Psoas muscle (tissue), 8 donors: ENCODE results near the gene NR3C1. TPM values are rescaled to one million over a fixed set of nuclear protein-coding genes. Genes with fewer than 3 reads are reported as not detected.
"Not testable (repeated sequence)": the region's sequence is repeated elsewhere in the genome, so short reads cannot be mapped to it uniquely, and the experiment has no call there.

Experiments
- ATAC-seq, 4 donors: fragments of 200-7000 bp; cut with Tn5 transposase; one replicate each; pipeline ENCODE4 v1.9.1; 2020; ENCODE audit warnings: moderate library complexity in 3 of 4, mild to moderate bottlenecking in 2 of 4
- DNase-seq, 2 donors: peaks; one replicate each; pipeline ENCODE4 v3.0.0-alpha.2; 2020
- H3K27ac ChIP-seq: fragments of 200-600 bp; one replicate; pipeline ENCODE4 v1.8.0; 2022
- H3K27me3 ChIP-seq, 3 donors: fragments of 200-600 bp in 1 of 3; one replicate each; pipeline versions ENCODE4 v1.6.1 to v1.8.0; 2013 to 2022; ENCODE audit warnings: low read length in 2 of 3, mild to moderate bottlenecking in 2 of 3, moderate library complexity in 1 of 3; ENCODE audit not compliant: insufficient read depth in 3 of 3
- H3K36me3 ChIP-seq, 2 donors: fragments of 200-600 bp in 1 of 2; one replicate each; pipeline versions ENCODE4 v1.6.1 to v1.8.0; 2013 to 2022; ENCODE audit warnings: low read depth in 1 of 2, mild to moderate bottlenecking in 1 of 2, moderate library complexity in 1 of 2; ENCODE audit not compliant: insufficient read depth in 1 of 2
- H3K4me1 ChIP-seq: fragments of 200-600 bp; one replicate; pipeline ENCODE4 v1.8.0; 2022
- H3K4me3 ChIP-seq: fragments of 200-600 bp; one replicate; pipeline ENCODE4 v1.8.0; 2022; ENCODE audit warnings: mild to moderate bottlenecking
- H3K9me3 ChIP-seq: fragments of 200-600 bp; one replicate; pipeline ENCODE4 v1.8.0; 2022
- CTCF ChIP-seq: fragments of 200-600 bp; IDR thresholded peaks from one replicate; pipeline ENCODE4 v1.8.0; 2022; ENCODE audit warnings: antibody characterized with exemption
- WGBS, 3 donors: extraction: QIAGEN DNeasy Blood & Tissue Kit; methylation state at CpG; one replicate each; pipeline versions ENCODE4 v1.1.6 to v1.1.7; 2013; 5-methylcytosine and 5-hydroxymethylcytosine counted together
- intact Hi-C, 2 donors: fragments of 100-400 bp; cut with DNase I; formaldehyde crosslinking; loops; one replicate each; pipeline versions ENCODE4 v1.11.0 to v1.14.2; 2022
- polyA plus RNA-seq, 3 donors: library from polyadenylated mRNA; stranded (reverse); fragments of 200-250 nt; gene quantifications; one replicate each; pipeline ENCODE4 v1.2.3, GENCODE V29; 2013
- total RNA-seq, 4 donors: library from RNA; stranded (reverse); fragmentation: NEBNext Ultra II Directional in 2 of 4; extraction: Animal tissue kit (Norgen Biotek cat#: 25700) in 2 of 4; gene quantifications; one replicate each; pipeline versions ENCODE4 v1.2.1 to v1.2.4, GENCODE V29; 2021 to 2023
- donor health status: healthy with polysubstance abuse.
- donor health status: DM: no; HTN: no; CAD: no; lungs with moderate emphysema.
- donor health status: Bipolar disorder and iron deficiency.
- donor health status: healthy.
- donor health status: DM: yes; HTN: yes; CAD: no.
- donor health status: DM: no; HTN: no; CAD: no.
- donor health status: DM: no; HTN: no; CAD: no.
- donor health status: DM: yes; HTN: yes; CAD: no.

The NR3C1 gene
- total and polyA plus RNA-seq, 7 donors, result 16.5 to 89.7 (median 55.8) TPM

- H3K4me3 ChIP-seq, result no peak overlapping the region
- DNase-seq (no peak), ATAC-seq (no peak)
- H3K27ac ChIP-seq, result peak overlapping the region; percentile 23
- peaks cover 64% of the 10 kb centered on the region for H3K4me1 ChIP-seq
- WGBS, 3 donors, result 51 to 70% (median 55%) methylated on average over 6 of the region's 6 CpGs
- no peak for TF ChIP-seq CTCF
- intact Hi-C loops, result no loop called here
- no peaks in the 10 kb centered on the region for H3K27me3 ChIP-seq
- no peaks in the 10 kb centered on the region for H3K36me3 ChIP-seq
- no peaks in the 10 kb centered on the region for H3K9me3 ChIP-seq
These were observed 67.0 kb downstream of the NR3C1 start for GRCh38 chr5:143336485-143336884.

- 63 to 89% (median 68%) methylated on average over 3 of the region's 3 CpGs for WGBS, 3 donors
- no peak for TF ChIP-seq CTCF
- intact Hi-C loops, result no loop called here
These were observed 68.6 kb downstream of the NR3C1 start for GRCh38 chr5:143334903-143335302.

GRCh38 chr5:143334380-143334779, 69.1 kb downstream of the NR3C1 start:
- ATAC-seq, H3K4me3 ChIP-seq, H3K27me3 ChIP-seq, DNase-seq, H3K36me3 ChIP-seq, intact Hi-C loops, H3K9me3 ChIP-seq: not testable (repeated sequence)
- peaks cover 77% of the 10 kb centered on the region for H3K4me1 ChIP-seq
- H3K27ac ChIP-seq, result peak overlapping the region; percentile 56
- WGBS, 3 donors, result 79 to 83% (median 80%) methylated on average over 3 of the region's 3 CpGs

More at GRCh38 chr5:143334903-143335302, 68.6 kb downstream of the NR3C1 start:
- H3K36me3 ChIP-seq, result no peaks in the 10 kb centered on the region
- peak in 2 of 4 donors; percentile 40 to 46 for ATAC-seq
- H3K27me3 ChIP-seq, result no peaks in the 10 kb centered on the region
- no peaks in the 10 kb centered on the region for H3K9me3 ChIP-seq
- H3K4me3 ChIP-seq, result no peak overlapping the region
- no peak for DNase-seq
- peak overlapping the region; percentile 56 for H3K27ac ChIP-seq
- H3K4me1 ChIP-seq, result peaks cover 72% of the 10 kb centered on the region

GRCh38 chr5:143331956-143332355, 71.5 kb downstream of the NR3C1 start:
- intact Hi-C loops, result no loop called here
- H3K9me3 ChIP-seq, result no peaks in the 10 kb centered on the region
- H3K27me3 ChIP-seq, result no peaks in the 10 kb centered on the region
- peaks cover 73% of the 10 kb centered on the region for H3K4me1 ChIP-seq
- no peak overlapping the region for H3K4me3 ChIP-seq
- 78 to 84% (median 81%) methylated on average over 1 of the region's 1 CpG for WGBS, 3 donors
- no peak for TF ChIP-seq CTCF
- H3K27ac ChIP-seq, result peak overlapping the region; percentile 25
- DNase-seq (no peak), ATAC-seq (peak in 2 of 4 donors; percentile 34 to 38)
- no peaks in the 10 kb centered on the region for H3K36me3 ChIP-seq

- H3K4me1 ChIP-seq, result peaks cover 66% of the 10 kb centered on the region
- intact Hi-C loops, result no loop called here
- no peak for ATAC-seq
- no peak overlapping the region for H3K27ac ChIP-seq
- H3K9me3 ChIP-seq, result no peaks in the 10 kb centered on the region
- H3K36me3 ChIP-seq, result no peaks in the 10 kb centered on the region
- DNase-seq, result no peak
- no peak overlapping the region for H3K4me3 ChIP-seq
- TF ChIP-seq CTCF, result no peak
- 59 to 65% (median 61%) methylated on average over 2 of the region's 2 CpGs for WGBS, 3 donors
- no peaks in the 10 kb centered on the region for H3K27me3 ChIP-seq
These were observed 73.6 kb downstream of the NR3C1 start for GRCh38 chr5:143329843-143330242.
